HG02943 (cell line): ENCODE data around the gene OSBPL3.

Experiments
- ATAC-seq: cut with Tn5 transposase; IDR thresholded peaks from one replicate; pipeline ENCODE4 v1.9.1; 2021; ENCODE audit warnings: mild to moderate bottlenecking, low read depth, moderate library complexity; ENCODE audit not compliant: unreplicated experiment

Gene OSBPL3

GRCh38 chr7:24748521-24748920 is 231.5 kb downstream of the OSBPL3 start:
- no peak for ATAC-seq
